Measurements from ENCODE around the gene RGS2. TPM values are rescaled to one million over a fixed set of nuclear protein-coding genes. Genes with fewer than 3 reads are reported as not detected.
A peak's percentile ranks its signal among the peaks of the same experiment; 100 is the strongest.

The RGS2 gene
- total RNA-seq, 2 donors from 2014 or later, result 11.7 to 22.8 TPM

DNA sequence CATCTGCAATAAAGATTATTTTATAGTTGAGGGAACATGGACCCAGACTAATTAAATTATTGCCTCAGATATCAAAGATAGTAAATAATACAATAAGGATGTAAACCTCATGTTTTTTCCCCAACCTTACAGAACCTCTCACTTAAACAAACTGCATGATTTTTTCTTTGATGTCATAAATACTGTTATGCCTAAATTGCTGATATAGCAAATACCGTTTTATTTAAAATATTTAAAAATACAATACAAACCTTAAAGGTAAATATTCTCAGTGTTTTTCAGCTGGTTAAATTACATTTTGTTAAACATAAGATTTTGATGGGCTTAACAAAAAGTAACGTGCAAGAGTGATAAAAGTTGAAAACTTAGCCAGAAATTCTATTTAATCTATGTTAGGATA lies 24.4 kb upstream of the RGS2 start:
- no peaks in the 10 kb centered on the region for H3K4me1 Mint-ChIP-seq
- ATAC-seq (replicated peaks), result no peak
- no peak overlapping the region for H3K4me3 Mint-ChIP-seq
- H3K27ac Mint-ChIP-seq, result no peak overlapping the region
- H3K27me3 Mint-ChIP-seq, result peaks cover 16% of the 10 kb centered on the region
- no peaks in the 10 kb centered on the region for H3K9me3 Mint-ChIP-seq
- no peaks in the 10 kb centered on the region for H3K36me3 Mint-ChIP-seq (ENCODE audit: low read depth)

DNA sequence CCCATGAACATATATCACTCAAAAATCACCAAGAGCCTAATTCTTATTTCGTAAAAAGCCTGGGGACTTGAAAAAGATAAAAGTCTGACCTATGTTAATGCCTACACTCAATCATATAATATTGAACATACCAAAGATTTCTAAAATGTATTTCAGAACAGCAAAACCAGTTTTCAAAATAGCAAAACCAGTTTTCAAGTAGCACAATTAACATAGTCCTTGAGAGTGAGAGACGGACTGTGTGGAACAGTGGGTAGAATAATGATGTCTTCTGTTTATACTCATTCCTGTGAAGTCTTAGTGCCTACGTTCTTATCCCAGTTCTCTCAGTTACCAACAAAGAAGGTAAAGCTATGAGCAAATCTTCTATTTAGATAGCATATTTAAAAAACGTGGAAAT lies 22.3 kb upstream of the RGS2 start:
- no peak overlapping the region for H3K4me3 Mint-ChIP-seq
- H3K27ac Mint-ChIP-seq, result no peak overlapping the region
- H3K36me3 Mint-ChIP-seq (ENCODE audit: low read depth), result no peaks in the 10 kb centered on the region
- H3K4me1 Mint-ChIP-seq, result no peaks in the 10 kb centered on the region
- ATAC-seq (replicated peaks), result no peak
- peaks cover 14% of the 10 kb centered on the region for H3K27me3 Mint-ChIP-seq
- H3K9me3 Mint-ChIP-seq, result no peaks in the 10 kb centered on the region

DNA sequence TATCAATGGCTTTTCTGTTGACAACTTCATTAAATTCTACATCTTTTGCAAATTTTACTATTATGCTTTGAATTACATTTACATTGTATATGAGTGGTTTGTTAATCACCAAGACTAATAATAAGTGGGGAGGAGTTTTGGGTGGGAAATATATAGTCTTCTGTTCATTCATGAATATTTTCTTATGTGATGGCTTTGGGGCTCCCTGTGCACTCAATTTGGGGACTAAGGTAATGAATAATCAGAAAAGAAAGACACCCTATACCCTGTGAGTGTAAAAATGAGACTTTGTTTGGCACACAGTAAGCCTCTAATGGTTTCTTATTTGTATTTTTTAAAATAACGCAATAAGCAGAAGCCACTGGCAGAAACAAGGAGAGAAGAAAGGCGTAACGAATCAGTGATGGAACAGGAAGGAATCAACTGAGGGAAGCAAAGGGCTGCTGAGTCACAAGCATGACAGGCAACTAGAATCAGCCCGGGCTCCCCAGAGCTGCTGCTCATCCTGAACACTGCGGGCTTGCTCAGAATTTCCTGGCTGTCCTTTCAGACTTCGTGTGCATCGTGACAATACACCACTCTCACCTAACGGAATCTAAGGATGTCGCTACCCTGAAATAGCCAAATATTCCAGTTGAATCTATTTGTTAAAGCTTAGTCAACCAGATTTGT lies 20.8 kb upstream of the RGS2 start:
- Mint-ChIP-seq H3K36me3 (ENCODE audit: low read depth) (no peaks in the 10 kb centered on the region), H3K27ac (no peak overlapping the region), H3K9me3 (no peaks in the 10 kb centered on the region), H3K4me3 (no peak overlapping the region), H3K4me1 (no peaks in the 10 kb centered on the region), H3K27me3 (peaks cover 8% of the 10 kb centered on the region)
- ATAC-seq (replicated peaks), result peak; percentile 60

DNA sequence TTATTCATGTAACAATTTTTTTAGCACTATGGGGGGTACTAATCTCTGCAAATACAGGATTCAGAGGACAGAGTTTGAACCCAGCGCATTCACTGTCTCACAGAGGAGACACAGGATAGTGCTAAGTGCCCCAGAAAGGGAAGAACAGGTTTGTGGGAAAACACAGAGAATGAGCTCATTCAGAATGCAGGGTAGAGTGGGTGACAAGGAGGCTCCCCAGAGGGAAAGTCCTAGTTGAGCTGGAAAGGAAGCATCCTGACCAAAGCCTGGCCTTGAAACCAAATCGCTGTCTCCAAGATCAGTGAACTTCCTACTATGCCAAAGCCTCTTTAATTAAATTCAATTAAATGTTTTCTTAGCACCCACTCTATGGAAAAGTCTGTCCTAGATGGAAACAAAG lies 19.0 kb upstream of the RGS2 start:
- ATAC-seq (replicated peaks), result no peak
- H3K36me3 Mint-ChIP-seq (ENCODE audit: low read depth), result no peaks in the 10 kb centered on the region
- H3K4me1 Mint-ChIP-seq, result no peaks in the 10 kb centered on the region
- H3K27me3 Mint-ChIP-seq, result peaks cover 4% of the 10 kb centered on the region
- no peaks in the 10 kb centered on the region for H3K9me3 Mint-ChIP-seq
- H3K4me3 Mint-ChIP-seq, result no peak overlapping the region
- no peak overlapping the region for H3K27ac Mint-ChIP-seq

DNA sequence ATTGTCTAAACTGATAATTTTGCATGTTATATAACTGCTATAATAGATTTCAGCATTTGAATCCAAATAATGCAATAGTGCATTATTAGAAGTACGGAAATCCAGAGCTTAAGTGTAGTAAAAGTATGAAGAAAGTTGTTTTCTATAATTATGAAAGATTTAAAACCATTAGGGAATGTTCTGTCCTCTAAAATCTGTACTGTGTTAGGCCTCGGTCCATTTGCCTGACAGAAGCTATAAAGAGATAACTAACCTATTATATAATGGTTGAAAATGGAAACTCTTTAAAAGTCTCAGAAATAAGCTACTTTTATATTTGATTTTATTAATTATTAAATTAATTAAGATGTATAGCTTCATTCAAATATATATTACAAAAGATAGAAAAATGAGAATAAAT lies 16.2 kb upstream of the RGS2 start:
- ATAC-seq (replicated peaks), result no peak
- Mint-ChIP-seq H3K9me3 (no peaks in the 10 kb centered on the region), H3K27ac (no peak overlapping the region), H3K4me1 (no peaks in the 10 kb centered on the region), H3K36me3 (ENCODE audit: low read depth) (no peaks in the 10 kb centered on the region), H3K27me3 (no peaks in the 10 kb centered on the region), H3K4me3 (no peak overlapping the region)

DNA sequence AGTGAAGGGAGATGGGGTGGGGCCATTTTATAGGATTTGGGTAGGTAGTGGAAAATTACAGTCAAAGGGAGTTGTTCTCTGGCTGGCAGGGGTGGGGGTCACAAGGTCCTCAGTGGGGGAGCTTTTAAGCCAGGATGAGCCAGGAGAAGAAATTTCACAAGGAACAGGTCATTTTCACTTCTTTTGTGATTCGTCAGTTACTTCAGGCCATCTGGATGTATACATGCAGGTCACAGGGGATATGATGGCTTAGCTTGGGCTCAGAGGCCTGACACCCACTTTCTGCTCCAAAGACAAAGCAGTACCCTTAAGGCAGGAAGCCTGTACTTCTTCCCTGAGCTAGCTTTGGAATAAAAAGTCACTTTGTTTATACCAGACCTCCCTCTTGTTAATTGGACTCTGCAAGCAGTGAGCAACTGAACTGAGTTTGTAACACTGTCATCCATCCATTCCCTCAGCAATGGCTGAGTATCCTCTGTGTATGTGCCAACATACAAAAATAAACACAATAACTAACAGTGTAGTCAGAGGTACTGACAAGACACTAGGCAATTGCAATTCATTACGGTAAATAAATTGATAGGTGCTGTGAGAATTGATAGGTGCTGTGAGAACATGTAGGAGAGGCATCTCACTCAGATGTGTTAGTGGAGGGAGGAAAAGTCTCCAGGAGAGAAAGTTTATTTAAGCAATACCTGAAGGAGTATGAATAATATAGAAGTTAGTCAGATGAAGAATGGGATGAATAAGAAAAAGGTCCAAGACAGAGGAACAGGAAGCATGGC lies 14.7 kb upstream of the RGS2 start:
- Mint-ChIP-seq H3K4me1 (no peaks in the 10 kb centered on the region), H3K9me3 (no peaks in the 10 kb centered on the region), H3K36me3 (ENCODE audit: low read depth) (no peaks in the 10 kb centered on the region), H3K27ac (no peak overlapping the region), H3K27me3 (no peaks in the 10 kb centered on the region), H3K4me3 (no peak overlapping the region)
- ATAC-seq (replicated peaks), result no peak

DNA sequence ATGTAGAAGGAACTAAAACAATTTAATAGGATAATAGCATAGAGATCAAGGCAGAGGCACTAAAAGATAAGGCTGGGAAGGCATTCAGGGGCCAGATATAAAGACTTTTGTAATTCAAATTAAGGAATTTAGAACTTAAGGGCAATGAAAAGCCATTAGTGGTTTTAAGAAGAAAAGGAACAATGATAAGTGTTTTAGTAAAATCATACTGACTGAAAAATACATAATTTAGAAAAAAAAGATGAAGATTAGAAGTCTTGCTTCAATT lies 14.1 kb upstream of the RGS2 start:
- Mint-ChIP-seq H3K36me3 (ENCODE audit: low read depth) (no peaks in the 10 kb centered on the region), H3K27me3 (no peaks in the 10 kb centered on the region), H3K4me3 (no peak overlapping the region), H3K9me3 (no peaks in the 10 kb centered on the region), H3K4me1 (no peaks in the 10 kb centered on the region), H3K27ac (no peak overlapping the region)
- ATAC-seq (replicated peaks), result no peak

DNA sequence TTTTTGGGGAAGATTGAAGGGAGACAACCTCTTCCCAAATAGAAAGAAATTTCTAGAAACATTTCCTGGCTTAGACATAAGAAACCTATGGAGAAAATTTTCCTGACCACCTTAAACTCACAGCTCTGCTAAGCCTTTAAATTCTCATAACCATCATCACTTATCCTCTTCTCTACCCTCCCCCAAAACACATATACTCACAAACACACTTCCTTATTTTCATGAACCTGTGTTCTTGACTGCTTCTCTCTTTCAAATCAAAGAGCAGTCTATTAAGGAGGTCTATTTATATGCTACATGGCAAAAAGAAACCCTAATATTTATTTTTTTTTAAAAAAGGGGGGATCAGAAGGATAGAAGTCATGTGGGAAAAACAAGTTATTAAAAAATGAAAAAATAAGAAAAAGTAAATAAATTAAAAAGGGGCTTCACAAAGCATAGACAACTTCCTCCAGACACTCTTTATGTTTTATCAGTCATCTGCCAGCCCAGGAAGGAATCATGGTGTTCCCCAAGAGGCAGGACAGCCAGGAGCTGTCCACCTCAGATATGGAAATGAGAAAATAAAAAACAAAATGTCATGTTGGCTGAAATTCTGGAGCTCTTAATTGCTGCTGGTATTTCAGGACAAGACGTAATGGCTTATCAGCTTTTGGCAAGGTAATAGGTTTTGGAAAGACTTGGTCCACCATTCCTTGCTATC lies 12.8 kb upstream of the RGS2 start:
- Mint-ChIP-seq H3K27me3 (no peaks in the 10 kb centered on the region), H3K27ac (no peak overlapping the region), H3K36me3 (ENCODE audit: low read depth) (no peaks in the 10 kb centered on the region), H3K9me3 (no peaks in the 10 kb centered on the region), H3K4me1 (no peaks in the 10 kb centered on the region), H3K4me3 (no peak overlapping the region)
- ATAC-seq (replicated peaks), result no peak

DNA sequence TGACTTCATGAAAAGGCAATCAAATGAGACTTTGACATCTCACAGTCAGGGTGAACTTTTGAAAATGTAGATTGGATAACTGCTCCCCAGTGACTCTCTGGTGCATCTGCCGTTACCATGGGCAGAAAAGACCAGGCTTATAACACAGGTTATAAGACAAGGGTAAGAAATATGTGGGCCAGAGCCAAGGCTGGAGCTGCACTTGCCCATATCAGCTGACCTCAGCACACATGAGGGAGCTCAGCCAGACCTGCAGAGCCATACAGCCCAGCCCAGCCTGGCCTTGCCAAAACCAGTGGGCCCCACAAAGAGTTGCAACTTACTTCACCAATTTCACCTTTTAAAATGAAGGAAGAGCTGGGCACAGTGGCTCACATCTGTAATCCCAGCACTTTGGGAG lies 11.7 kb upstream of the RGS2 start:
- Mint-ChIP-seq H3K4me1 (no peaks in the 10 kb centered on the region), H3K36me3 (ENCODE audit: low read depth) (no peaks in the 10 kb centered on the region), H3K27me3 (no peaks in the 10 kb centered on the region), H3K27ac (no peak overlapping the region), H3K9me3 (no peaks in the 10 kb centered on the region), H3K4me3 (no peak overlapping the region)
- no peak for ATAC-seq (replicated peaks)

DNA sequence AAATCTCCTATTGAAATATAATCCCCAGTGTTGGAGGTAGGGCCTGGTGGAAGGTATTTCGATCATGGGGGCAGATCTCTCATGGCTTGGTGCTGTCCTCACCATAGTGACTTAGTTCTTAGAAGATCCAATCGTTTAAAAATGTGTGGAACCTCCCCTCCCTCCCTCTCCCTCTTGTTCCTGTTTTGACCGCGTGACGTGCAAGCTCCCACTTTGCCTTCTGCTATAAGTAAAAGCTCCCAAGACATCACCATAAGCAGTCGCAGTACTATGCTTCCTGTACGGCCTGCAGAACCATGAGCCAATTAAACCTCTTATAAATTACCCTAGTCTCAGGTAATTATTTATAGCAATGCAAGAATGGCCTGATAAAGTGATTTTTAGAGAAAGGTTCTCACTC lies 10.9 kb upstream of the RGS2 start:
- Mint-ChIP-seq H3K36me3 (ENCODE audit: low read depth) (no peaks in the 10 kb centered on the region), H3K27me3 (no peaks in the 10 kb centered on the region), H3K9me3 (no peaks in the 10 kb centered on the region), H3K4me3 (no peak overlapping the region), H3K27ac (no peak overlapping the region), H3K4me1 (no peaks in the 10 kb centered on the region)
- ATAC-seq (replicated peaks), result no peak

DNA sequence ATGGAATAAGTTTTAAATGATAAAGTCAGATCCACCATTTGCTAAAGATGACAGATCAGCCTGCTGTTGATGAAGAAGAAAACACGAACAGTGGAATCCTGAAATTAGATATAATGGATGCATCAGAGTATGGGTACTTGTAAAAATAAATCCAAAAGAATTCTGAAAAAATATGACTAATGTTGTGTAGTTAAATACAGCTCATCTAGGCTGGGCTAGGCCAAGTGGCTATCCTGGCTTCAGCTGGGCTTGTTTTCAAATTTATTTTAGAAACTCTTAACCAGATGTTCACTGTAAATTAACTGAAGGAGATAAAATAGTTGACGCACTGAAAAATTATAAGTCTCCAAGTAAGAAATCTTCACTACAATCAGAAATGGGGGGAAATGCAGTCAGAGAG lies 7.4 kb upstream of the RGS2 start:
- H3K27ac Mint-ChIP-seq, result no peak overlapping the region
- H3K9me3 Mint-ChIP-seq, result no peaks in the 10 kb centered on the region
- no peaks in the 10 kb centered on the region for H3K4me1 Mint-ChIP-seq
- H3K4me3 Mint-ChIP-seq, result no peak overlapping the region
- ATAC-seq (replicated peaks), result no peak
- H3K36me3 Mint-ChIP-seq (ENCODE audit: low read depth), result no peaks in the 10 kb centered on the region
- no peaks in the 10 kb centered on the region for H3K27me3 Mint-ChIP-seq

DNA sequence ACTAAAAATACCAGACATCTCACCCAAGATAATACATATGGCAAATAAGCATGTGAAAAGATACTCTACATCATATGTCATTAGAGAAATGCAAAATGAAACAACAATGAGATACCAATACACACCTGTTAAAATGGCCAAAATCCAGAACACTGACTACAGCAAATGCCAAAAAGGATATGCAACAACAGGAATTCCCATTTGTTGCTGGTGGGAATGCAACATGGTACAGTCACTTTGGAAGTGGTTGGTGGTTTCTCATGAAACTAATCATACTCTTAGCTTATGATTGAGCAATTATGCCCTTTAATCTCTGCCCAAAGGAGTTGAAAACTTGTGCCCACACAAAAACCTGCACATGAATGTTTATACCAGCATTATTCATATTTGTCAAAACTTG lies 6.4 kb upstream of the RGS2 start:
- H3K4me1 Mint-ChIP-seq, result peaks cover 8% of the 10 kb centered on the region
- no peak overlapping the region for H3K27ac Mint-ChIP-seq
- no peak for ATAC-seq (replicated peaks)
- no peaks in the 10 kb centered on the region for H3K27me3 Mint-ChIP-seq
- H3K4me3 Mint-ChIP-seq, result no peak overlapping the region
- H3K36me3 Mint-ChIP-seq (ENCODE audit: low read depth), result no peaks in the 10 kb centered on the region
- no peaks in the 10 kb centered on the region for H3K9me3 Mint-ChIP-seq

DNA sequence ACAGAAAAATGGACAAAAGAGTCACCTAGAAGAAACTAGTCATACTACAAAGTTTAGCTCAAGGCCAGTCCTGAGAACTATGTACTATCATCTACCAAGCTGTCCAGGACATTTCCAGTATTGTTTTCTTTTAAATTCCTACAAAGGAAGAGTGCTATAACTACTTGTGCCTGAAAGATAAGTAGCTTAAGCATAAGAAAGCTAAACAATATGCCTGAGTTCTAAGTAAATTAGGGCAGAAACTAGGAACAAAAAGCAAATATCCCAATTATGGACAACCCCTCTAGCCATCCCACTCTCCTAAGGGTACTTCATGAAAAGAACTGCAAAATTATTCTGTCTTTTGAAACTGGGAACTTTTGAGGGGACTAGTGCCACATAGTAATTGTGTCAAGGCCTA lies 5.3 kb upstream of the RGS2 start:
- Mint-ChIP-seq H3K27me3 (no peaks in the 10 kb centered on the region), H3K4me1 (peaks cover 10% of the 10 kb centered on the region), H3K27ac (no peak overlapping the region), H3K9me3 (no peaks in the 10 kb centered on the region), H3K4me3 (no peak overlapping the region), H3K36me3 (ENCODE audit: low read depth) (peaks cover under 1% of the 10 kb centered on the region)
- no peak for ATAC-seq (replicated peaks)

DNA sequence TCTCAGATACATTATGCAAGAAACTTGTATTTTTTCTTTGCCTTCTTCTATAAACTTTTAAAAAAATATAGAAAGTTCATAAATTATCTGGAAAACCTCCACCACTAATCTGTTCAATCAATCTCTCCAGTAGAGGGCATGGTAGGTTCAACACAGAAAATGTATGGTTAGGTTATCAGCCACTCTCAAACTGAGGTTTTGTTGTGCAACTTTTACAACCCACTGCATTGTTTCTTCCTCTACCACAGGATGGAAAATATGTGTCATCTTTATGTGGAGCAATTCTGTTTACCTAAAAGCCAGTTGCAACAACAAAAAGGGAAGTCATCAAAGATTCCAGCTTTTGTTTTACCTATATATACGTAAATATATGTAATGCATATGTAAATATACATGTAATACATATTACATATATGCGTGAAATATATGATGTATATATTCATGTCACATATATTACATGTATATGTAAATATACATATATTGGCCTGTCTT lies 3.0 kb upstream of the RGS2 start:
- no peaks in the 10 kb centered on the region for H3K9me3 Mint-ChIP-seq
- H3K36me3 Mint-ChIP-seq (ENCODE audit: low read depth), result peaks cover 24% of the 10 kb centered on the region
- H3K4me1 Mint-ChIP-seq, result peaks cover 26% of the 10 kb centered on the region
- H3K4me3 Mint-ChIP-seq, result peak overlapping the region; percentile 100
- no peaks in the 10 kb centered on the region for H3K27me3 Mint-ChIP-seq
- peak; percentile 18 for ATAC-seq (replicated peaks)
- peak overlapping the region; percentile 97 for H3K27ac Mint-ChIP-seq

Measured in activated T-helper 17 cell treated with anti-CD3 and anti-CD28 coated beads, Interleukin-2, amount 50 U/mL, for 72 hours (primary cell).